Urinary bladder (tissue), 4 donors: ENCODE measurements around the gene PDE3B. TPM values are rescaled to one million over a fixed set of nuclear protein-coding genes. Genes with fewer than 3 reads are reported as not detected.
"Not testable (repeated sequence)": the region's sequence is repeated elsewhere in the genome, so short reads cannot be mapped to it uniquely, and the experiment has no call there.

Source experiments
- DNase-seq: peaks from one replicate; pipeline ENCODE4 v3.0.0-alpha.2; 2015; ENCODE audit errors: extremely low spot score
- H3K27ac ChIP-seq: one replicate; pipeline ENCODE4 v1.5.1; 2013; ENCODE audit warnings: low read depth, mild to moderate bottlenecking, moderate library complexity
- H3K36me3 ChIP-seq: one replicate; pipeline ENCODE4 v1.6.1; 2013; ENCODE audit warnings: mild to moderate bottlenecking, moderate library complexity; ENCODE audit not compliant: insufficient read depth
- H3K4me1 ChIP-seq: one replicate; pipeline ENCODE4 v1.6.1; 2013; ENCODE audit warnings: mild to moderate bottlenecking, moderate library complexity; ENCODE audit not compliant: insufficient read depth
- H3K4me3 ChIP-seq: one replicate; pipeline ENCODE4 v1.5.1; 2013; ENCODE audit warnings: low read depth, low read length
- WGBS: extraction: QIAGEN DNeasy Blood & Tissue Kit; methylation state at CpG from one replicate; pipeline ENCODE4 v1.1.7; 2013; 5-methylcytosine and 5-hydroxymethylcytosine counted together
- polyA plus RNA-seq: library from polyadenylated mRNA; stranded (reverse); fragments of 200-250 nt; gene quantifications from one replicate; pipeline ENCODE4 v1.2.3, GENCODE V29; 2013
- total RNA-seq: library from RNA; depleted of rRNA; stranded (reverse); fragments of >200 nt; gene quantifications from one replicate; pipeline ENCODE4 v1.2.3, GENCODE V29; 2014
- donor health status: healthy with polysubstance abuse.
- donor health status: healthy.

PDE3B gene
- total and polyA plus RNA-seq, 2 donors, result 17.7 to 40.6 TPM

DNA sequence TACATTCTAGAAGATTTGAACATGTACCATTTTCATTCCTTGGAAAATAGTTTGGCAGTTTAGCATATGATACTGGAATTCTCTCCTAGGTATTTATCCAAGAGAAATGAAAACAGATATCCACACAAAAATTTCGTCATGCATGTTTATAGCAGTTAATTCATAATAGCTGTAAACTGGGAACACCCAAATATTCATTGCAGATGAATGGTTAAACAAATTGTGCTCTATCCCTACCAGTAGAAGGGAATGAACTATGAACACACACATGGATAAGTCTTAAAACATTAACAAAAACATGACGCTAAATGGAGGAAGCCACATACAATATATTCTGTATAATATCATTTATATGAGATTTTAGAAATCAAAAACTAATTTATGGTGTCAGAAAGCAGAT, 61.5 kb downstream of the PDE3B start:
- 90% methylated on average over 2 of the region's 2 CpGs for WGBS

DNA sequence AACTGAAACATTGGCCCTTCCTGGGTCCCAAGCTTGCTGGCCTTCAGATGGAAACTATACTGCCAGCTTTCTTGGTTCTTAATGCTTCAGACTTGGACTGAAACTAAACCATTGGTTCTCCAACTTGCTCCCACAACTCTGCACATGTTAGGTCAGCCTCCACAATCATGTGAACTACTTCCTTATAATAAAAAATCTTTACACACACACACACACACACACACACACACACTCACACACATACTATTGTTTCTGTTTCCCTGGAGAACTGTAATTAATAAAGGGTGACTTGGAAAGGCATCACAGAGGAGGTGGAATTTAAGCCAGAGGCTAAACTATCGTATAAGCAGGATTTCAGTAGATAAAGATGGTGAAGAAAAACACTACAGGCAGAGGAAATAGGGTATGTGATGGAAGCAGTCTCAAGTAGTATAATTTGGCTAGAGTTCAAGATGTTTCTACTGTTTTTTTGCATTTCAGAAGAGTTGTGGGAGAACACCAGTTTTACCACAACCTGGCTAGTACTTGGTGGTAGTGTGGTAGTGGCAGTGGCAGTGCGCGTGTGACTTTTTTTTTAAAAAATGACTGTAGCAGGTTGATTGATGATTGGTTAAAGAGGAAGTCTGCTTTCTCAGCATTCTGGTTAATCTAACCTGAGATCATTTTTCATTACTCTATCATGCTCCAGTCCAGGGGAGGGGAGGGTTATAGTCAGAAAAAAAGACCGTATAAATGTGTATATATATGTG, 70.1 kb downstream of the PDE3B start:
- H3K4me1 ChIP-seq, result no peaks in the 10 kb centered on the region
- H3K27ac ChIP-seq, result no peak overlapping the region
- 70% methylated on average over 4 of the region's 4 CpGs for WGBS
- no peaks in the 10 kb centered on the region for H3K36me3 ChIP-seq
- no peak overlapping the region for H3K4me3 ChIP-seq
- DNase-seq, result no peak

More for the DNA sequence above, 61.5 kb downstream of the PDE3B start:
- no peak for DNase-seq
- no peaks in the 10 kb centered on the region for H3K36me3 ChIP-seq
- H3K4me1 ChIP-seq, result no peaks in the 10 kb centered on the region
- H3K4me3 ChIP-seq, result no peak overlapping the region
- no peak overlapping the region for H3K27ac ChIP-seq

DNA sequence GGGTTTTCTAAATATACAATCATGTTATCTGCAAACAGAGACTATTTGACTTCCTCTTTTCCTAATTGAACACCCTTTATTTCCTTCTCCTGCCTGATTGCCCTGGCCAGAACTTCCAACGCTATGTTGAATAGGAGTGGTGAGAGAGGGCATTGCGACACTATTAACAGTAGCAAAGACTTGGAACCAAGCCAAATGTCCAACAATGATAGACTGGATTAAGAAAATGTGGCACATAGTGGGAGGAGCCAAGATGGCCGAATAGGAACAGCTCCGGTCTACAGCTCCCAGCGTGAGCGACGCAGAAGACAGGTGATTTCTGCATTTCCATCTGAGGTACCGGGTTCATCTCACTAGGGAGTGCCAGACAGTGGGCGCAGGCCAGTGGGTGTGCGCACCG, 72.1 kb downstream of the PDE3B start:
- H3K4me3 ChIP-seq, H3K36me3 ChIP-seq, DNase-seq, H3K4me1 ChIP-seq, H3K27ac ChIP-seq: not testable (repeated sequence)
- WGBS, result 85% methylated on average over 7 of the region's 11 CpGs

DNA sequence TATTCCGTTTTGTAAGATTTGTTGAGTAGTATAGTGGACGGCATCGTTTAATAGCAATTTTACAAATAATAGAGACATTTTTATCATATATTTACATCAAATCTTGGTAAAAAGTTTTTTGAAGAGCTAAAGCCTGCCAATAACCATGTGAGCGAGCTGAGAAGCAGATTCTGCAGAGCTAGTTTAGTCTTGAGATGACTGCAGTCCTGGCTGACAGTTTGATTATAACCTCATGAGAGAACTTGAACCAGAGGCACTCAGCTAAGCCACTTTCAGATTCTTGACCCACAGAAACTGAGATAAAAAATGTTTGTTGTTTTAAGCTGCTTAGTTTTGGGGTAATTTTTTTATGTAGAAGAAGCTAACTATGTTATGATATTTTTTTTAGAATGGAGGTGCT, 78.9 kb downstream of the PDE3B start:
- Histone ChIP-seq H3K36me3 (no peaks in the 10 kb centered on the region), H3K4me3 (no peak overlapping the region)
- 31% methylated on average over 4 of the region's 4 CpGs for WGBS

DNA sequence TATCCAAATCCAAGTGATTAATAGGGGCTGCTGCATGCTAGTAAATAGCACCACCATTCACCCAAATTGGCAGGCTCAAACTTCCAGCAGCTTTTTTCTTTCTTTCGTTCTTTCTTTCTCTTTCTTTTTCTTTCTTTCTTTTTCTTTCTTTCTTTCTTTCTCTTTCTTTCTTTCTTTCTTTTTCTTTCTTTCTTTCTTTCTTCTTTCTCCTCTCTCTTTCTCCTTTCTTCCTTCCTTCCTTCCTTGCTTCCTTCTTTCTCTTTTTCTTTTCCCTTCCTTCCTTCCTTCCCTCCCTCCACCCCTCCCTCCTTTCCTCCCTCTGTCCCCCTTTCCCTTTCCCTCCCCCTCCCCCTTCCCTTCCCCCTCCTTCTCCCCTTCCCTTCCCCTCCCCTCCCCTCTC, 81.5 kb downstream of the PDE3B start:
- H3K4me1 ChIP-seq, result no peaks in the 10 kb centered on the region

More for the DNA sequence above, 78.9 kb downstream of the PDE3B start:
- Histone ChIP-seq H3K27ac (no peak overlapping the region), H3K4me1 (no peaks in the 10 kb centered on the region)
- no peak for DNase-seq

DNA sequence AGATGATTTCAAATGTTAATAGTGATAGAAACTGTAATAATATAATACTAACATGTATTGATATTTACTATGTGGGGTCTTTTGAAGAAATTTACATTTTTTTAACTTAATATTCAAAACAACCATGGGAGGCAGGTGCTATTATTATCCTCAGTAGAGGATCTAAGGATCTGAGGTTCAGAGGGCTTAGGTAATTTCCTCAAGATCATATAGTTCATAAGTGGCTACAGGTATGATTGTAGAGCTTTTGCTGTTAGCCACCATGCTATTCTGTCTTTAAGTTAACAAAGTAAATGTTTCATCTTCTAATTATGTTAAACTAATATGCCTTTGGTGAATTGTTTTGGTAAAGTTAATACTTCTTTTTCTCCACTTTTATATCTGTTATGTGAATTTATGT, 83.6 kb downstream of the PDE3B start:
- Histone ChIP-seq H3K36me3 (no peaks in the 10 kb centered on the region), H3K27ac (no peak overlapping the region), H3K4me1 (no peaks in the 10 kb centered on the region), H3K4me3 (no peak overlapping the region)
- no peak for DNase-seq

More for the DNA sequence above, 81.5 kb downstream of the PDE3B start:
- 93% methylated on average over 1 of the region's 1 CpG for WGBS
- Histone ChIP-seq H3K4me3 (no peak overlapping the region), H3K36me3 (no peaks in the 10 kb centered on the region), H3K27ac (no peak overlapping the region)
- no peak for DNase-seq

DNA sequence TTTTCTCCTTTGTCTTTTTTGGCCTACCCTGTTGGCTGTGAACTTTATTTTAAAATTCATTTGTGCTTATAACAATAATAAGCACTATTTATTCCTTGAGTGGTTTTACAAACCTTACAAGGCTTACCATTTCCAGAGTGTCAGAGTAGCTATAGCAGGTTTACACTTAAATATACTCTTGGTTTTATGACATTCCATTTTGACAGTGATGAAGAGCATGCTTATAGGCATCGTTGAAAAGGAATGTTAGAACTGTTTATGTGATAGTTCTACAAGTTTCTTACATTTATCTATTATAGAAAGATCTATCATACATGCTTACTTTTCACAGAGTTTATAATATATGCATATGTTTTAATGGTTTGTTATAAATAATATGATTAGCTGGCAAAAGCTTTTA, 84.1 kb downstream of the PDE3B start:
- H3K4me1 ChIP-seq, result no peaks in the 10 kb centered on the region
- DNase-seq, result no peak
- H3K27ac ChIP-seq, result no peak overlapping the region
- H3K4me3 ChIP-seq, result no peak overlapping the region
- no peaks in the 10 kb centered on the region for H3K36me3 ChIP-seq
- WGBS, result 16% methylated on average over 1 of the region's 1 CpG

DNA sequence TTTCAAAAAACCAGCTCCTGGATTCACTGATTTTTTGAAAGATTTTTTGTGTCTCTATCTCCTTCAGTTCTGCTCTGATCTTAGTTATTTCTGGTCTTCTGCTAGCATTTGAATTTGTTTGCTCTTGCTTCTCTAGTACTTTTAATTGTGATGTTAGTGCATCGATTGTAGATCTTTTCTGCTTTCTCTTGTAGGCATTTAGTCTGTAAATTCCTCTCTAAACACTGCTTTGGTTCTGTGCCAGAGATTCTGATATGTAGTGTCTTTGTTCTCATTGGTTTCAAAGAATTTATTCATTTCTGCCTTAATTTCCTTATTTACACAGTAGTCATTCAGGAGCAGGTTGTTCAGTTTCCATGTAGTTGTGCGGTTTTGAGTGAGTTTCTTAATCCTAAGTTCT, 96.9 kb downstream of the PDE3B start:
- not testable (repeated sequence) for DNase-seq, H3K36me3 ChIP-seq, H3K4me1 ChIP-seq, H3K27ac ChIP-seq, H3K4me3 ChIP-seq
- 74% methylated on average over 2 of the region's 2 CpGs for WGBS

DNA sequence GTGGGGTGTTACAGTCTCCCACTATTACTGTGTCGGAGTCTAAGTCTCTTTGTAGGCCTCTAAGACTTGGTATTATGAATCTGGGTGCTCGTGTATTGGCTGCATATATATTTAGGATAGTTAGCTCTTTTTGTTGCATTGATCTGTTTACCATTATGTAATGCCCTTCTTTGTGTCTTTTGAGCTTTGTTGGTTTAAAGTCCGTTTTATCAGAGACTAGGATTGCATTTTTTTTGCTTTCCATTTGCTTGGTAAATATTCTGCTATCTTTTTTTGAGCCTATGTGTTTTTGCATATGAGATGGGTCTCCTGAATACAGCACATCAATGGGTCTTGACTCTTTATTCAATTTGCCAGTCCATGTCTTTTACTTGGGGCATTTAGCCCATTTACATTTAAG, 97.6 kb downstream of the PDE3B start:
- no peak for DNase-seq
- H3K27ac ChIP-seq, result no peak overlapping the region
- H3K4me3 ChIP-seq, result no peak overlapping the region
- H3K4me1 ChIP-seq, result no peaks in the 10 kb centered on the region
- no peaks in the 10 kb centered on the region for H3K36me3 ChIP-seq
- WGBS, result 92% methylated on average over 3 of the region's 3 CpGs

DNA sequence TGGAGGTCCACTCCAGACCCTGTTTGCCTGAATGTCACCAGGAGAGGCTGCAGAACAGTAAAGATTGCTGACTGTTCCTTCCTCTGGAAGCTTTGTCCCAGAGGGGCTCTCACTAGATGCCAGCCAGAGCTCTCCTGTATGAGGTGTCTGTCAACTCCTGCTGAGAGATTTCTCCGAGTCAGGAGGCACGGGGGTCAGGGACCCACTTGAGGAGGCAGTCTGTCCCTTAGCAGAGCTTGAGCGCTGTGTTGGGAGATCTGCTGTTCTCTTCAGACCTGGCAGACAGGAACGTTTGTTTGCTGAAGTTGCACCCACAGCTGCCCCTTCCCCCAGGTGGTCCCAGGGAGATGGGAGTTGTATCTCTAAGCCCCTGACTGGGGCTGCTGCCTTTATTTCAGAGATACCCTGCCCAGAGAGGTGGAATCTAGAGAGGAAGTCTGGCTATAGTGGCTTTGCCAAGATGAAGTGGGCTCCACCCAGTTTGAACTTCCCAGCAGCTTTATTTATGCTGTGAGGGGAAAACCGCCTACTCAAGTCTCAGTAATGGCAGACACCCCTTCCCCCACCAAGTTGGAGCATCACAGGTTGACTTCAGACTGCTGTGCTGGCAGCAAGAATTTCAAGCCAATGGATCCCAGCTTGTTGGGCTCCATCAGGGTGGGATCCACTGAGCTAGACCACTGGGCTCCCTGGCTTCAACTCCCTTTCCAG, 99.4 kb downstream of the PDE3B start:
- no peak overlapping the region for H3K4me3 ChIP-seq

DNA sequence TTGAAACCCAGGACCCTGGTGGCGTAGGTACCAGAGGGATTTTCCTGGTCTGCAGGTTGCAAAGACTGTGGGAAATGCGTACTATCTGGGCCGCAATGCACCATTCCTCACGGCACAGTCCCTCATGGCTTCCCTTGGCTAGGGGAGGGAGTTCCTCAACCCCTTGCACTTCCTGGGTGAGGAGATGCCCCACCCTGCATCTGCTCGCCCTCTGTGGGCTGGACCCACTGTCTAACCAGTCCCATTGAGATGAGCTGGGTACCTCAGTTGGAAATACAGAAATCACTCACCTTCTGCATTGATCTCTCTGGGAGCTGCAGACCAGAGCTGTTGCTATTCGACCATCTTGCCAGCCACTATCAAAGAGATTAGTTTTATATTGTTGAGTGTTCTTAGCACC, 100.1 kb downstream of the PDE3B start:
- over 99% methylated on average over 6 of the region's 6 CpGs for WGBS
- DNase-seq, H3K36me3 ChIP-seq, H3K4me3 ChIP-seq, H3K27ac ChIP-seq, H3K4me1 ChIP-seq: not testable (repeated sequence)

More for the DNA sequence above, 99.4 kb downstream of the PDE3B start:
- Histone ChIP-seq H3K27ac (no peak overlapping the region), H3K4me1 (no peaks in the 10 kb centered on the region), H3K36me3 (no peaks in the 10 kb centered on the region)
- DNase-seq, result no peak
- 92% methylated on average over 5 of the region's 5 CpGs for WGBS

DNA sequence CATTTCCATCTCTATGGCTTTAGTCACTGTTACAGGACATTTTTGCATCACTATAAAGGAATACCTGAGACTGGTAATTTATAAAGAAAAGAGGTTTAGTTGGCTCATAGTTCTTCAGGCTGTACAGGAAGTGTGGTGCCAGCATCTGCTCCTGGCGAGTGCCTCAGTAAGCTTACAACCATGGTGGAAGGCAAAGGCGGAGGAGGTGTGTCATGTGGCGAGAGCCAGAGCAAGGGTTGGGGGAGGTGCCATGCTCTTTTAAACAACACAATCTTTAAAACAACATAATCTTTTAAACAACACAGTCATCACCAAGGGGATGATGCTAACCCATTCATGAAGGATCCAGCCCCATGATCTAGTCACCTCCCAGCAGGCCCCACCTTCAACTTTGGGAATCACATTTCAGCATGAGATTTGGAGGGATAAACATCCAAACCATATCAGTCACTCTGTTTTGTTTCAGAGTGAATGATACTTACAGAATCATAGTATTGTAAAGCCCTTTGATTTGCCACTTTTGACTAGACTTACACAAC, 103.3 kb downstream of the PDE3B start:
- no peak for DNase-seq
- Histone ChIP-seq H3K4me1 (no peaks in the 10 kb centered on the region), H3K36me3 (no peaks in the 10 kb centered on the region), H3K27ac (no peak overlapping the region), H3K4me3 (no peak overlapping the region)
- 88% methylated on average over 3 of the region's 3 CpGs for WGBS

DNA sequence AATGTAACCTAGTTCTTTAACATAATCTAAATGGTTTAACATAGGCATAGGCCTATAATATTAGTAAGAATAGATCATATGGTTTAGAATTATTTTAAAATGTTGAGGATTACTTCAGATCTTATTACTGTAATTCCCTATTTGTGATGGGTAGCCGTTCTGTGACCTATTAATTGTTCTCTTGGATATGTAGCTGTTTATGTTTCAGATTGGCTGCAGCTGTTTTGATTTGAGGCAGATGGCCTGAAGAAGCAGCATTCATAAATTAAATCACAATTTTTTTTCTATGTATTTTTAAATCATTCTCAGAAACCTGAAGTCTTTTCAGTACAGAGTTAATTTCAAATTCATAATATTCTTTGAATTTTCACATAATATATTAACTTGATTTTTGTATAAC, 104.5 kb downstream of the PDE3B start:
- 30% methylated on average over 1 of the region's 1 CpG for WGBS
- Histone ChIP-seq H3K4me1 (no peaks in the 10 kb centered on the region), H3K36me3 (no peaks in the 10 kb centered on the region), H3K27ac (no peak overlapping the region), H3K4me3 (no peak overlapping the region)
- no peak for DNase-seq

DNA sequence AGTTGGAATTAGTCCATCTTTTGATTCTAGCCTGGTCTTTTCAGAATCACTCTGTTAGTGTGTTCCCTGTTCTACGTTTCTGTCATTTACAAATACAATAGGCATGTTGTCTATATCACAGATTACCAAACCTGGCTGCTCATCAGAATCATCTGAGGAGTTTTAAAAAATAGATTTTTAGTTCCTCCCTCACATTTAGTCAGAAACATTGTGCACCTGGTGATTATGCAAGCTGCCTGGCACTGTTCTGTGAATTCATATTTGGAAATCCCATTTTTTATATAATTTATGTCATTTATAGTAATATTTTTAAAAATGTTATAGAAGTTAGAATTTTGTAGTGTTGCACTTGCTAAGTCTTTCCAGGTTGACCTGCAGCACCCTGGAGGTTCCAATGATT, 107.3 kb downstream of the PDE3B start:
- 66% methylated on average over 1 of the region's 1 CpG for WGBS
- Histone ChIP-seq H3K4me3 (no peak overlapping the region), H3K27ac (no peak overlapping the region), H3K4me1 (no peaks in the 10 kb centered on the region), H3K36me3 (no peaks in the 10 kb centered on the region)
- DNase-seq, result no peak
